Prostate gland (tissue), 2 donors: ENCODE measurements around the gene PCDHGA11. TPM values are rescaled to one million over a fixed set of nuclear protein-coding genes. Genes with fewer than 3 reads are reported as not detected.

Source experiments
- DNase-seq: peaks from one replicate; pipeline ENCODE4 v3.0.0-alpha.2; 2019; ENCODE audit warnings: low spot score
- H3K27ac ChIP-seq, 2 donors: fragments of 200-600 bp; sonication (generic); 2 replicates each; pipeline ENCODE4 v1.5.1; 2017 to 2019
- H3K27me3 ChIP-seq: fragments of 200-600 bp; sonication (generic); replicated peaks from 2 replicates; pipeline ENCODE4 v1.5.1; 2019; ENCODE audit not compliant: insufficient read depth
- H3K36me3 ChIP-seq, 2 donors: fragments of 200-600 bp; sonication (generic); 1 replicate in 1 of 2; 2 replicates in 1 of 2; pipeline versions ENCODE4 v1.5.1 to v1.8.1; 2017 to 2019
- H3K4me1 ChIP-seq: fragments of 200-600 bp; sonication (generic); replicated peaks from 2 replicates; pipeline ENCODE4 v1.5.1; 2019
- H3K4me3 ChIP-seq, 2 donors: fragments of 200-600 bp; sonication (generic); 2 replicates each; pipeline ENCODE4 v1.5.1; 2017 to 2019
- H3K9me3 ChIP-seq: fragments of 200-600 bp; sonication (generic); 2 replicates; pipeline ENCODE4 v1.5.1; 2017
- POLR2A ChIP-seq: fragments of 450-650 bp; IDR thresholded peaks from one replicate; pipeline ENCODE4 v1.6.1; 2016; ENCODE audit warnings: antibody characterized with exemption, mild to moderate bottlenecking
- POLR2AphosphoS5 ChIP-seq: sonication (generic); formaldehyde crosslinking; IDR thresholded peaks from one replicate; pipeline ENCODE4 v1.6.1; 2017; ENCODE audit warnings: antibody characterized with exemption
- WGBS: methylation state at CpG from one replicate; pipeline ENCODE4 v1.1.5; 2018; 5-methylcytosine and 5-hydroxymethylcytosine counted together
- intact Hi-C: fragments of 100-400 bp; cut with DNase I; formaldehyde crosslinking; loops from one replicate; pipeline ENCODE4 v1.14.2; 2022
- total RNA-seq, 2 donors: library from RNA; depleted of rRNA; stranded (reverse); fragments of >200 nt; gene quantifications; one replicate each; pipeline ENCODE4 v1.1.0, GENCODE V29; 2016
- TF ChIP-seq, protein P1 (sequence below), 4 experiments: fragments of 200-600 bp in 2 of 4; fragments of 450-650 bp in 2 of 4; sonication (generic) in 2 of 4; IDR thresholded peaks; 1 replicate in 3 of 4; 2 replicates in 1 of 4; pipeline ENCODE4 v1.5.1; 2016 to 2019; ENCODE audit warnings: antibody characterized with exemption in 4 of 4, mild to moderate bottlenecking in 2 of 4, moderate library complexity in 2 of 4

Gene PCDHGA11
- total RNA-seq, 2 donors from 2014 or later, result 2.9 to 3.4 TPM

DNA sequence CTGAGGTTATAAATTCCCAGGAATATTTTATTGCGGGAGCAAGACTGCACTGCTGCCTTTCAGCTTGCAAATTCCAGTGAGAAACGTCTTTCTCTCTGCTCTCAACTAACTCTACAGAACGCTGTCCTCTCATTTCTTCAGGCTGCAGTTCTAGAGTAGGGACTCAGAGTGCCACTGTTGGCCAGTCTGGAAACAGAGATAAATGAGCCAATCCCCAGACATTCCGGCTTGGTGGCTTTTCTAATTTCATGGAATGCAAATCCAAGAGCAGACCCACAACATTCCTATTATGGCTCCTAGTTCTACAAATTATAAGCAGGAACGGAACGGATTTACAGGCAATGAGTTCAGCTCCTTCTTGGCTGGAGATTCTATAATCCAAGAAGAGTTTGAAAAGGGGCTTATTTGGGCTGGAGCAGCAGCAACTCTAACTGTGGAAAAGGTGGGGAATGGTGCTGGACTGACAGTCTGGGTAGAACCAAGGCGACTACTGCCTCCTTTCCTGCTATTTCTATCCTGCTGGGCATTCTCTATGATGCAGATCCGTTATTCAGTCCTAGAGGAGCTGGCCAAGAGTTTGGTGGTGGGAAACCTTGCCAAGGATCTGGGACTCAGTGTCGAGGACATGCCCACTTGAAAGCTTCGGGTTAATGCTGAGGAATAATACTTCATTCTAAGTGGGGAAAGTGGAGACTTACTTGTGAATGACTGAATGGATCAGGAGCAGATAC is 18.7 kb downstream of the PCDHGA11 start:
- no peak overlapping the region for H3K27ac ChIP-seq
- no peak for DNase-seq
- no peak for TF ChIP-seq POLR2AphosphoS5
- TF ChIP-seq, protein P1, sequence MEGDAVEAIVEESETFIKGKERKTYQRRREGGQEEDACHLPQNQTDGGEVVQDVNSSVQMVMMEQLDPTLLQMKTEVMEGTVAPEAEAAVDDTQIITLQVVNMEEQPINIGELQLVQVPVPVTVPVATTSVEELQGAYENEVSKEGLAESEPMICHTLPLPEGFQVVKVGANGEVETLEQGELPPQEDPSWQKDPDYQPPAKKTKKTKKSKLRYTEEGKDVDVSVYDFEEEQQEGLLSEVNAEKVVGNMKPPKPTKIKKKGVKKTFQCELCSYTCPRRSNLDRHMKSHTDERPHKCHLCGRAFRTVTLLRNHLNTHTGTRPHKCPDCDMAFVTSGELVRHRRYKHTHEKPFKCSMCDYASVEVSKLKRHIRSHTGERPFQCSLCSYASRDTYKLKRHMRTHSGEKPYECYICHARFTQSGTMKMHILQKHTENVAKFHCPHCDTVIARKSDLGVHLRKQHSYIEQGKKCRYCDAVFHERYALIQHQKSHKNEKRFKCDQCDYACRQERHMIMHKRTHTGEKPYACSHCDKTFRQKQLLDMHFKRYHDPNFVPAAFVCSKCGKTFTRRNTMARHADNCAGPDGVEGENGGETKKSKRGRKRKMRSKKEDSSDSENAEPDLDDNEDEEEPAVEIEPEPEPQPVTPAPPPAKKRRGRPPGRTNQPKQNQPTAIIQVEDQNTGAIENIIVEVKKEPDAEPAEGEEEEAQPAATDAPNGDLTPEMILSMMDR (IDR thresholded peaks at IDR 0.05), result no peak
- H3K4me3 ChIP-seq, result no peak overlapping the region
- H3K9me3 ChIP-seq, result no peaks in the 10 kb centered on the region
- H3K4me1 ChIP-seq, result no peaks in the 10 kb centered on the region
- intact Hi-C loops, result no loop called here
- WGBS, result 68% methylated on average over 10 of the region's 10 CpGs
- H3K27me3 ChIP-seq, result no peaks in the 10 kb centered on the region
- H3K36me3 ChIP-seq, result no peaks in the 10 kb centered on the region

DNA sequence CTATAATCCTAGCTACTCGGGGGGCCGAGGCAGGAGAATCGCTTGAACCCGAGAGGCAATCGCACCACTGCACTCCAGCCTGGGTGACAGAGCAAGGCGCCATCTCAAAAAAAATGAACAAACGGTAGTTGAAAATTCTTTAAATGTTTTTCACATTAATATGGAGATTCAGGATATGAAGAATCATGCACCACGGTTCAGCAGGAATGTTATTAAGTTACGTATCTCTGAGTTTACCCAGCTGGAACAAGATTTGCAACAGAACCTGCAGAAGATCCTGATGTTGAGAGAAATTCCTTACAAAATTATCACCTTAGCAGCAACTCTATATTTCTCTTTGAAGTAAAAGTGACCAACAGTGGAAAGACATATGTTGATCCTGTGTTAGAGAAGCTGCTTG is 19.5 kb downstream of the PCDHGA11 start:
- Histone ChIP-seq H3K27ac (no peak overlapping the region), H3K9me3 (no peaks in the 10 kb centered on the region), H3K36me3 (no peaks in the 10 kb centered on the region), H3K4me1 (no peaks in the 10 kb centered on the region), H3K27me3 (no peaks in the 10 kb centered on the region), H3K4me3 (no peak overlapping the region)
- 90% methylated on average over 9 of the region's 9 CpGs for WGBS
- intact Hi-C loops, result no loop called here
- no peak for DNase-seq
- TF ChIP-seq, protein P1 (IDR thresholded peaks at IDR 0.05), result no peak
- no peak for TF ChIP-seq POLR2AphosphoS5
- no peak for TF ChIP-seq POLR2A

DNA sequence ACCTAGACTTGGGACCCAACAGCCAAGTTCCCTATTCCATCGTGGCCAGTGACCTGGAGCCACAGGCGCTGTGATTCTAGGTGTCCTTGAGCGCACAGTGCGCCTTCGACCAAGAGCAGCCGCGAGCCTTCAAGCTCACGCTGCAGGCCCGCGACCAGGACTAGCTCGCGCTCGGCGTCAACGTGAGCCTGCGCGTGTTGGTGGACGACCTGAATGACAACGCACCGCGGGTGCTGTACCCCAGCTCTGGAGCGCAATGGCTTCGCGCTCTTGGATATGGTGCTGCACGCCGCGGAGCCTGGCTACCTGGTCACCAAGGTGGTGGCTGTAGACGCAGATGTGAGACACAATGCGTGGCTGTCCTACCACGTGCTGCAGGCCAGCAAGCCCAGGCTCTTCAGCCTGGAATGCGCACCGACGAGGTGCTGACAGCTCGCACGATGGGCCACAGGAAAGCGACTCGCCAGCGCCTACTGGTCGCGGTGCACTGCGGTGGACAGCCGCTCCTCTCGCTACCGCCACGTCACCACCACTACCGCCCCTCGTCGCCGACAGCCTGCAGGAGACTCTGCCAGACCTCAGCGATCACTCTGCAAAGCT is 20.8 kb downstream of the PCDHGA11 start:
- Histone ChIP-seq H3K27me3 (no peaks in the 10 kb centered on the region), H3K36me3 (no peaks in the 10 kb centered on the region), H3K4me1 (no peaks in the 10 kb centered on the region), H3K4me3 (no peak overlapping the region), H3K27ac (no peak overlapping the region), H3K9me3 (no peaks in the 10 kb centered on the region)
- intact Hi-C loops, result no loop called here
- no peak for DNase-seq
- WGBS, result 40% methylated on average over 36 of the region's 50 CpGs
- no peak for TF ChIP-seq POLR2A
- TF ChIP-seq, protein P1 (IDR thresholded peaks at IDR 0.05), result no peak
- TF ChIP-seq POLR2AphosphoS5, result no peak

DNA sequence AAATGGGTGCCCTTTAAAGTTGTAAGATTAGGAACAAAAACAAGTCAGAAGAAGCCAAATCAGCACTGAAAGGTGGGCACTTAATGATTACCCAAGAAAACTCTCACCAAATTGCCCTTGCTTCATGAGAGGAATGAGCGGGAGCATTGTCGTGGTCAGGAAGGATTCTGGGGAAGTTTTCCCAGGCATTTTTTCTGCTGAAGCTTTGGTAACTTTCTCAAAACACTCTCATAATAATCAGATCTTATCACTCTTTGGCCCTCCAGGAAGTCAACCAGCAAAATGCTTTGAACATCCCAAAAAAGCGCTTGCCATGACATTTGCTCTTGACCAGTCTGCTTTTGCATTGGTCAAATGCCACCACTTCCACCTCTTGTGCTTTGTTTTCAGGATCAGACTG is 44.5 kb downstream of the PCDHGA11 start:
- intact Hi-C loops, result no loop called here
- 90% methylated on average over 3 of the region's 3 CpGs for WGBS
- no peak for TF ChIP-seq POLR2AphosphoS5

More for the DNA sequence above, 44.5 kb downstream of the PCDHGA11 start:
- Histone ChIP-seq H3K27me3 (no peaks in the 10 kb centered on the region), H3K9me3 (no peaks in the 10 kb centered on the region), H3K4me3 (no peak overlapping the region), H3K36me3 (no peaks in the 10 kb centered on the region), H3K4me1 (no peaks in the 10 kb centered on the region), H3K27ac (no peak overlapping the region)
- no peak for DNase-seq

Other genes starting within 250 kb of the PCDHGA11 start
- gene PCDHB7, start 248.4 kb upstream of the PCDHGA11 start, total RNA-seq, result 1 to 10 TPM; 1.2 to 1.9 TPM
- 1 to 10 TPM in 1 of 2 donors, under 1 TPM in 1; 0.23 to 2.6 TPM for gene PCDHB8, start 243.3 kb upstream of the PCDHGA11 start, total RNA-seq
- gene PCDHB16, start 238.7 kb upstream of the PCDHGA11 start, total RNA-seq, result 1 to 10 TPM in 1 of 2 donors, under 1 TPM in 1; 0.18 to 4.4 TPM
- gene PCDHB9, start 233.9 kb upstream of the PCDHGA11 start, total RNA-seq, result 1 to 10 TPM; 1.0 to 4.2 TPM
- 1 to 10 TPM in 1 of 2 donors, under 1 TPM in 1; 0.96 to 3.5 TPM for gene PCDHB10, start 228.7 kb upstream of the PCDHGA11 start, total RNA-seq
- 1 to 10 TPM in 1 of 2 donors, under 1 TPM in 1; 0.41 to 2.6 TPM for gene PCDHB11, start 221.4 kb upstream of the PCDHGA11 start, total RNA-seq
- 1 to 10 TPM in 1 of 2 donors, under 1 TPM in 1; 0.32 to 4.3 TPM for gene PCDHB12, start 212.3 kb upstream of the PCDHGA11 start, total RNA-seq
- gene PCDHB13, start 207.1 kb upstream of the PCDHGA11 start, total RNA-seq, result 1 to 10 TPM; 4.0 to 6.5 TPM
- gene PCDHB14, start 197.7 kb upstream of the PCDHGA11 start, total RNA-seq, result 1 to 10 TPM; 4.6 to 6.7 TPM
- gene PCDHB15, start 175.7 kb upstream of the PCDHGA11 start, total RNA-seq, result 10 to 100 TPM in 1 of 2 donors, under 1 TPM in 1; 0.82 to 12.4 TPM
- gene SLC25A2, start 117.0 kb upstream of the PCDHGA11 start, total RNA-seq, result 1 to 10 TPM in 1 of 2 donors, under 1 TPM in 1; 0.23 to 4.4 TPM
- gene TAF7, start 100.3 kb upstream of the PCDHGA11 start, total RNA-seq, result 10 to 100 TPM; 59.3 to 85.9 TPM
- 1 to 10 TPM in 1 of 2 donors, under 1 TPM in 1; 0.64 to 4.8 TPM for gene PCDHGA1, start 90.5 kb upstream of the PCDHGA11 start, total RNA-seq
- 10 to 100 TPM in 1 of 2 donors, 1 to 10 TPM in 1; 2.4 to 19.7 TPM for gene PCDHGA2, start 82.3 kb upstream of the PCDHGA11 start, total RNA-seq
- gene PCDHGA3, start 77.2 kb upstream of the PCDHGA11 start, total RNA-seq, result 10 to 100 TPM in 1 of 2 donors, 1 to 10 TPM in 1; 1.3 to 18.2 TPM
- 1 to 10 TPM; 3.9 to 6.5 TPM for gene PCDHGB1, start 71.0 kb upstream of the PCDHGA11 start, total RNA-seq
- gene PCDHGA4, start 66.0 kb upstream of the PCDHGA11 start, total RNA-seq, result 10 to 100 TPM in 1 of 2 donors, 1 to 10 TPM in 1; 2.5 to 10.5 TPM
- 10 to 100 TPM in 1 of 2 donors, 1 to 10 TPM in 1; 5.3 to 10.5 TPM for gene PCDHGB2, start 61.1 kb upstream of the PCDHGA11 start, total RNA-seq
- gene PCDHGA5, start 56.9 kb upstream of the PCDHGA11 start, total RNA-seq, result 1 to 10 TPM; 4.1 to 4.8 TPM
- 1 to 10 TPM; 3.1 to 7.7 TPM for gene PCDHGB3, start 50.8 kb upstream of the PCDHGA11 start, total RNA-seq
- 1 to 10 TPM; 2.0 to 8.4 TPM for gene PCDHGA6, start 47.2 kb upstream of the PCDHGA11 start, total RNA-seq
- 1 to 10 TPM; 4.1 to 8.2 TPM for gene PCDHGA7, start 38.3 kb upstream of the PCDHGA11 start, total RNA-seq
- gene PCDHGB4, start 33.4 kb upstream of the PCDHGA11 start, total RNA-seq, result 1 to 10 TPM; 6.7 to 9.9 TPM
- gene PCDHGA8, start 28.4 kb upstream of the PCDHGA11 start, total RNA-seq, result 1 to 10 TPM; 1.1 to 4.2 TPM
- gene PCDHGB5, start 23.1 kb upstream of the PCDHGA11 start, total RNA-seq, result 10 to 100 TPM in 1 of 2 donors, 1 to 10 TPM in 1; 7.9 to 24.5 TPM
- 1 to 10 TPM; 3.9 to 7.7 TPM for gene PCDHGA9, start 18.3 kb upstream of the PCDHGA11 start, total RNA-seq
- 10 to 100 TPM in 1 of 2 donors, 1 to 10 TPM in 1; 5.2 to 11.0 TPM for gene PCDHGB6, start 13.0 kb upstream of the PCDHGA11 start, total RNA-seq
- 10 to 100 TPM in 1 of 2 donors, 1 to 10 TPM in 1; 6.7 to 11.1 TPM for gene PCDHGA10, start 8.1 kb upstream of the PCDHGA11 start, total RNA-seq
- 10 to 100 TPM in 1 of 2 donors, 1 to 10 TPM in 1; 7.0 to 14.6 TPM for gene PCDHGB7, start 3.4 kb upstream of the PCDHGA11 start, total RNA-seq
- gene PCDHGA12, start 9.5 kb downstream of the PCDHGA11 start, total RNA-seq, result 1 to 10 TPM; 3.8 to 6.8 TPM
- 10 to 100 TPM; 27.6 to 55.3 TPM for gene PCDHGC3, start 54.9 kb downstream of the PCDHGA11 start, total RNA-seq
- gene PCDHGC4, start 64.0 kb downstream of the PCDHGA11 start, total RNA-seq, result 1 to 10 TPM; 3.8 to 4.1 TPM
- gene PCDHGC5, start 68.0 kb downstream of the PCDHGA11 start, total RNA-seq, result 1 to 10 TPM in 1 of 2 donors, under 1 TPM in 1; 0.96 to 2.7 TPM
- 10 to 100 TPM; 34.8 to 57.7 TPM for gene DIAPH1, start 197.9 kb downstream of the PCDHGA11 start, total RNA-seq
- 10 to 100 TPM; 54.9 to 74.6 TPM for gene HDAC3, start 215.8 kb downstream of the PCDHGA11 start, total RNA-seq
- gene RELL2, start 215.9 kb downstream of the PCDHGA11 start, total RNA-seq, result 1 to 10 TPM; 3.9 to 7.2 TPM
- gene FCHSD1, start 230.4 kb downstream of the PCDHGA11 start, total RNA-seq, result 10 to 100 TPM; 24.9 to 30.2 TPM